HUDEP-2 (cell line): Measurements from ENCODE around the gene RBFOX1.

ENCODE experiments used
- DNase-seq, 76 experiments: peaks; one replicate each; lab custom pipeline; 2025; ENCODE audit not compliant: unreplicated experiment in 76 of 76; lab: John Stamatoyannopoulos, UW

Gene RBFOX1

GRCh38 chr16:7511549-7512260 lies 179.1 kb downstream of the RBFOX1 start:
- no peak for DNase-seq

GRCh38 chr16:7512503-7512902 lies 179.9 kb downstream of the RBFOX1 start:
- DNase-seq: no peak

- peak in 1 of 76 experiments; percentile 4 for DNase-seq
Observed at GRCh38 chr16:7513429-7513828, 180.8 kb downstream of the RBFOX1 start.

GRCh38 chr16:7515543-7515942 lies 182.9 kb downstream of the RBFOX1 start:
- no peak for DNase-seq

GRCh38 chr16:7517496-7517895 lies 184.9 kb downstream of the RBFOX1 start:
- no peak for DNase-seq

- DNase-seq: no peak
Observed at GRCh38 chr16:7518158-7518557, 185.5 kb downstream of the RBFOX1 start.

- no peak for DNase-seq
Observed at GRCh38 chr16:7521834-7522233, 189.2 kb downstream of the RBFOX1 start.

- no peak for DNase-seq
Observed at GRCh38 chr16:7524419-7524818, 191.8 kb downstream of the RBFOX1 start.

- no peak for DNase-seq
Observed at GRCh38 chr16:7526736-7527135, 194.1 kb downstream of the RBFOX1 start.

- DNase-seq: no peak
Observed at GRCh38 chr16:7532534-7532933, 199.9 kb downstream of the RBFOX1 start.

GRCh38 chr16:7534749-7535148 lies 202.1 kb downstream of the RBFOX1 start:
- no peak for DNase-seq

GRCh38 chr16:7541026-7541425 lies 208.4 kb downstream of the RBFOX1 start:
- no peak for DNase-seq

- no peak for DNase-seq
Observed at GRCh38 chr16:7545251-7545650, 212.6 kb downstream of the RBFOX1 start.

- no peak for DNase-seq
Observed at GRCh38 chr16:7546948-7547347, 214.3 kb downstream of the RBFOX1 start.

- DNase-seq: no peak
Observed at GRCh38 chr16:7547736-7548135, 215.1 kb downstream of the RBFOX1 start.

- no peak for DNase-seq
Observed at GRCh38 chr16:7548796-7549318, 216.2 kb downstream of the RBFOX1 start.

GRCh38 chr16:7550096-7550495 lies 217.5 kb downstream of the RBFOX1 start:
- no peak for DNase-seq

- no peak for DNase-seq
Observed at GRCh38 chr16:7555459-7555858, 222.8 kb downstream of the RBFOX1 start.

- no peak for DNase-seq
Observed at GRCh38 chr16:7561908-7562405, 229.3 kb downstream of the RBFOX1 start.

- no peak for DNase-seq
Observed at GRCh38 chr16:7566360-7566759, 233.7 kb downstream of the RBFOX1 start.

- DNase-seq: no peak
Observed at GRCh38 chr16:7571366-7571765, 238.7 kb downstream of the RBFOX1 start.

GRCh38 chr16:7577588-7577987 lies 244.9 kb downstream of the RBFOX1 start:
- no peak for DNase-seq
